ENCODE data around the gene SH2D7. TPM values are rescaled to one million over a fixed set of nuclear protein-coding genes. Genes with fewer than 3 reads are reported as not detected.

Gene SH2D7
- polyA plus RNA-seq, 1 donor from 2014 or later, result not detected

DNA sequence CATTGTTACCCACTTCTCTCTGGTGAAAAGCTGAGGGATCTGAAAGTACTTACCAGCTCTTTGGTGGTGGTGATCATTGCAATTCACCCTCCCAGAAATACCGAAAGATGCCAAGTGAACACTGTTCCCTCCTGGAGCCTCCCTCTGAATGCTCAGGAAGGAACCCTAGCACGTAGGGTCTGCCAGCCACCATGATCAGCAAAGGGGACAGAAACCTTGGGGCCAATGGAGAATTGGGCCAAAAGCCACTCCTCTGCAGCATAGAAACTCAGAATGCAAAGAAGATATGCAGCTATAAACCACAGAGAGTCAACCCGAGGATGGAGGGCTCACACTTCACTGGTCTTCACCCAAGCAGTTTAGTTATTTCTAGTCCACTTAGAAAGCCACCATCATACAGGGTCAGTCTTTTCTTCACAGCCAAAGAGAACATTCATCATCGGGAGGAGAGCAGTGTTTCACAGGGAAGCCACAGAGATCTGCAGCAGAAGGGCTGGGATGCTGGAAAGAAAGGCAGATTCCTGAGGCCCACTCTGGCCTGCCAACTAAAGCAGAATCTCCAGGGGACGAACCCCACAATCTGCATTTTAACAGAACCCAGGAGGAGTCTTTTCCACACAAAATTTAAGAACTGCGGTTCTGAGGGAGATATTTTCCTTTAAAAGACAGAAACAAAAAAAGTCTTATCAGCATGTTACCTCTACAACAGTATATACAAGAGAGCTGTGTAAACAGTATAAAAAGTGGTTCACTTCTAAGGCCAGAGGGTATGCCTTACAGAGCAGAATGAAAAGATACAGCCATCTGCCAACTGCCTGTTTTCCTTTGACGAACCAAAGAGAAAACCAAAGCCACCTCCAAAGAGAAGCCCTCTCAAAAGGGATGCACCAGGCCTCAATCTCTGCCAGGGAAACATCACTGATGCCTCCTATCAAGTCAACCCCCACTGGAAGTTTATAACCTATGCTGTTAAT lies 26.1 kb upstream of the SH2D7 start:
- H3K9ac ChIP-seq (ENCODE audit: low read length), result no peak overlapping the region
- no peaks in the 10 kb centered on the region for H4K20me1 ChIP-seq (ENCODE audit: insufficient read depth)

DNA sequence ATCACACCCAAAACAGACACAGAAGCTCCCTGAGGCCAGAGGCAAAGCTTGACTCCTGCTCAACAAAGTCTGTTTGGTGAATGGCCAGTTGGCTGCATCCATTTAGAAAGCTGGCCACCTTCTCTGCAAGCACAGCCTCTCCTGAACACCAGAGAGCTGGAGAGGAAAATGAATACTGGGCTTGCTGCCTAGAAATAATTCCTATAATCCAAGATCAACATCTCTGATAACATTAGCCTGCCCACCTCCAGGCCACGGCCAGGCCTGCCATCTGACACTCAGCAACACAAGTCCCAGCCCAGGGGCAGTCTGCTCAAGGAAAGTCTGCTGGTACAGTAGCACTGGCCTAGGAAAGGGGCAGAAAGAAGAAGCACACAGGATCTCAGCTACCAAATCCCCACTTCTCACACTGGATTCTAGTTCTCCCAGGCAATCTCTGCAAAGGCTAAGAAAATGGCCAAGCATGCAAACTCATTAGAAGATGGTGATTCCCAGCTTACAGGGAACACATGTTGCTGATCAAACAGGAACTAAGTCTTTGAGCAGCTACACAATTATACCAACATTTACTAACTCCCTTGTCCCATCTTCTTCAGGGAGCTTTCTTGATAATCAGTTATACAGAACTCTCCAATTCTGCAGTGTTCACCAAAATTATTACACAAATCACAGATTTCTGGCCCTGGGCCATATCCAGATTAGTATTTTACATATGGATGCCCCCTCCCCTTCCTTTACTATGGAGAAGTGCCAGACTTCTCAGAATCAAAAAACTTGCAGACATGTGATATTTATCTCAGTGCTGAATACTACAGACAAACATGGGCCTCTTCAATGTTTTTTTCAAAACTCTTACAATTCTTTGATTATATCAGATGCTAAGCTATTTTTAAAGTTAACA lies 24.8 kb upstream of the SH2D7 start:
- Histone ChIP-seq H3K9me2 (ENCODE audit: insufficient read depth, low read length) (no peaks in the 10 kb centered on the region), H3K9ac (ENCODE audit: low read length) (no peak overlapping the region), H3K4me3 (ENCODE audit: low read length) (no peak overlapping the region), H3K79me2 (replicated peaks; ENCODE audit: insufficient read depth, low read length) (peaks cover 8% of the 10 kb centered on the region), H4K20me1 (ENCODE audit: insufficient read depth) (no peaks in the 10 kb centered on the region), H3K9me3 (ENCODE audit: low read length) (no peaks in the 10 kb centered on the region), H3K36me3 (ENCODE audit: insufficient read depth, low read length) (no peaks in the 10 kb centered on the region), H2AFZ (ENCODE audit: low read depth, low read length) (no peak overlapping the region), H3K27ac (ENCODE audit: low read length) (no peak overlapping the region), H3K27me3 (ENCODE audit: insufficient read depth, low read depth, low read length) (no peaks in the 10 kb centered on the region), H3K4me2 (ENCODE audit: low read length) (no peak overlapping the region), H3F3A (ENCODE audit: insufficient read depth, low read length, poor library complexity, severe bottlenecking) (no peaks in the 10 kb centered on the region)
- TF ChIP-seq, protein P1, sequence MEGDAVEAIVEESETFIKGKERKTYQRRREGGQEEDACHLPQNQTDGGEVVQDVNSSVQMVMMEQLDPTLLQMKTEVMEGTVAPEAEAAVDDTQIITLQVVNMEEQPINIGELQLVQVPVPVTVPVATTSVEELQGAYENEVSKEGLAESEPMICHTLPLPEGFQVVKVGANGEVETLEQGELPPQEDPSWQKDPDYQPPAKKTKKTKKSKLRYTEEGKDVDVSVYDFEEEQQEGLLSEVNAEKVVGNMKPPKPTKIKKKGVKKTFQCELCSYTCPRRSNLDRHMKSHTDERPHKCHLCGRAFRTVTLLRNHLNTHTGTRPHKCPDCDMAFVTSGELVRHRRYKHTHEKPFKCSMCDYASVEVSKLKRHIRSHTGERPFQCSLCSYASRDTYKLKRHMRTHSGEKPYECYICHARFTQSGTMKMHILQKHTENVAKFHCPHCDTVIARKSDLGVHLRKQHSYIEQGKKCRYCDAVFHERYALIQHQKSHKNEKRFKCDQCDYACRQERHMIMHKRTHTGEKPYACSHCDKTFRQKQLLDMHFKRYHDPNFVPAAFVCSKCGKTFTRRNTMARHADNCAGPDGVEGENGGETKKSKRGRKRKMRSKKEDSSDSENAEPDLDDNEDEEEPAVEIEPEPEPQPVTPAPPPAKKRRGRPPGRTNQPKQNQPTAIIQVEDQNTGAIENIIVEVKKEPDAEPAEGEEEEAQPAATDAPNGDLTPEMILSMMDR (IDR thresholded peaks at IDR 0.05; ENCODE audit: poor library complexity, severe bottlenecking), result no peak
- TF ChIP-seq EP300 (conservative IDR thresholded peaks at IDR 0.05; ENCODE audit: poor library complexity, severe bottlenecking) (no peak), EZH2 (IDR thresholded peaks at IDR 0.05; ENCODE audit: borderline replicate concordance, insufficient read depth, low read length, poor library complexity, severe bottlenecking) (no peak), MXI1 (conservative IDR thresholded peaks at IDR 0.05; ENCODE audit: poor library complexity, severe bottlenecking) (no peak)
- TF ChIP-seq, protein P2, sequence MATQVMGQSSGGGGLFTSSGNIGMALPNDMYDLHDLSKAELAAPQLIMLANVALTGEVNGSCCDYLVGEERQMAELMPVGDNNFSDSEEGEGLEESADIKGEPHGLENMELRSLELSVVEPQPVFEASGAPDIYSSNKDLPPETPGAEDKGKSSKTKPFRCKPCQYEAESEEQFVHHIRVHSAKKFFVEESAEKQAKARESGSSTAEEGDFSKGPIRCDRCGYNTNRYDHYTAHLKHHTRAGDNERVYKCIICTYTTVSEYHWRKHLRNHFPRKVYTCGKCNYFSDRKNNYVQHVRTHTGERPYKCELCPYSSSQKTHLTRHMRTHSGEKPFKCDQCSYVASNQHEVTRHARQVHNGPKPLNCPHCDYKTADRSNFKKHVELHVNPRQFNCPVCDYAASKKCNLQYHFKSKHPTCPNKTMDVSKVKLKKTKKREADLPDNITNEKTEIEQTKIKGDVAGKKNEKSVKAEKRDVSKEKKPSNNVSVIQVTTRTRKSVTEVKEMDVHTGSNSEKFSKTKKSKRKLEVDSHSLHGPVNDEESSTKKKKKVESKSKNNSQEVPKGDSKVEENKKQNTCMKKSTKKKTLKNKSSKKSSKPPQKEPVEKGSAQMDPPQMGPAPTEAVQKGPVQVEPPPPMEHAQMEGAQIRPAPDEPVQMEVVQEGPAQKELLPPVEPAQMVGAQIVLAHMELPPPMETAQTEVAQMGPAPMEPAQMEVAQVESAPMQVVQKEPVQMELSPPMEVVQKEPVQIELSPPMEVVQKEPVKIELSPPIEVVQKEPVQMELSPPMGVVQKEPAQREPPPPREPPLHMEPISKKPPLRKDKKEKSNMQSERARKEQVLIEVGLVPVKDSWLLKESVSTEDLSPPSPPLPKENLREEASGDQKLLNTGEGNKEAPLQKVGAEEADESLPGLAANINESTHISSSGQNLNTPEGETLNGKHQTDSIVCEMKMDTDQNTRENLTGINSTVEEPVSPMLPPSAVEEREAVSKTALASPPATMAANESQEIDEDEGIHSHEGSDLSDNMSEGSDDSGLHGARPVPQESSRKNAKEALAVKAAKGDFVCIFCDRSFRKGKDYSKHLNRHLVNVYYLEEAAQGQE (IDR thresholded peaks at IDR 0.05; ENCODE audit: borderline replicate concordance), result no peak

More for the DNA sequence above, 26.1 kb upstream of the SH2D7 start:
- no peaks in the 10 kb centered on the region for H3F3A ChIP-seq (ENCODE audit: insufficient read depth, low read length, poor library complexity, severe bottlenecking)
- H2AFZ ChIP-seq (ENCODE audit: low read depth, low read length), result no peak overlapping the region
- H3K36me3 ChIP-seq (ENCODE audit: insufficient read depth, low read length), result no peaks in the 10 kb centered on the region
- no peaks in the 10 kb centered on the region for H3K9me2 ChIP-seq (ENCODE audit: insufficient read depth, low read length)
- H3K79me2 ChIP-seq (replicated peaks; ENCODE audit: insufficient read depth, low read length), result peaks cover 8% of the 10 kb centered on the region
- no peak overlapping the region for H3K27ac ChIP-seq (ENCODE audit: low read length)
- H3K4me2 ChIP-seq (ENCODE audit: low read length), result no peak overlapping the region
- TF ChIP-seq EP300 (conservative IDR thresholded peaks at IDR 0.05; ENCODE audit: poor library complexity, severe bottlenecking) (no peak), RAD21 (conservative IDR thresholded peaks at IDR 0.05) (no peak), POLR2AphosphoS5 (IDR thresholded peaks at IDR 0.05) (no peak), MXI1 (conservative IDR thresholded peaks at IDR 0.05; ENCODE audit: poor library complexity, severe bottlenecking) (no peak), TAF1 (IDR thresholded peaks at IDR 0.05; ENCODE audit: low read depth) (no peak), EZH2 (IDR thresholded peaks at IDR 0.05; ENCODE audit: borderline replicate concordance, insufficient read depth, low read length, poor library complexity, severe bottlenecking) (no peak), SMC3 (conservative IDR thresholded peaks at IDR 0.05; ENCODE audit: poor library complexity) (no peak)
- TF ChIP-seq, protein P2 (IDR thresholded peaks at IDR 0.05; ENCODE audit: borderline replicate concordance), result no peak
- TF ChIP-seq, protein P1 (IDR thresholded peaks at IDR 0.05; ENCODE audit: poor library complexity, severe bottlenecking), result no peak
- no peaks in the 10 kb centered on the region for H3K9me3 ChIP-seq (ENCODE audit: low read length)
- no peaks in the 10 kb centered on the region for H3K27me3 ChIP-seq (ENCODE audit: insufficient read depth, low read depth, low read length)
- H3K4me3 ChIP-seq (ENCODE audit: low read length), result no peak overlapping the region

Data from neural cell (in vitro differentiated cells).